ENCODE data around the gene GPRC6A.
A peak's percentile ranks its signal among the peaks of the same experiment; 100 is the strongest.

Gene GPRC6A

GRCh38 chr6:116797585-116797984 lies 31.3 kb downstream of the GPRC6A start:
- no peak for DNase-seq (ENCODE audit: low read depth)
- no peak overlapping the region for H3K4me3 ChIP-seq (ENCODE audit: control insufficient read depth, low read depth, low read length)
- no peak for TF ChIP-seq CTCF (IDR thresholded peaks at IDR 0.05; ENCODE audit: control insufficient read depth, insufficient read depth, low read depth, low read length, missing control alignments)

- no peak for TF ChIP-seq CTCF (IDR thresholded peaks at IDR 0.05; ENCODE audit: control insufficient read depth, insufficient read depth, low read depth, low read length, missing control alignments)
- no peak overlapping the region for H3K4me3 ChIP-seq (ENCODE audit: control insufficient read depth, low read depth, low read length)
- DNase-seq (ENCODE audit: low read depth) = no peak
Measured at GRCh38 chr6:116793224-116793623, 35.7 kb downstream of the GPRC6A start.

GRCh38 chr6:116783852-116784251 lies 45.0 kb downstream of the GPRC6A start:
- H3K4me3 ChIP-seq (ENCODE audit: control insufficient read depth, low read depth, low read length) = no peak overlapping the region
- TF ChIP-seq CTCF (IDR thresholded peaks at IDR 0.05; ENCODE audit: control insufficient read depth, insufficient read depth, low read depth, low read length, missing control alignments) = no peak
- DNase-seq (ENCODE audit: low read depth) = no peak

GRCh38 chr6:116779573-116780164 lies 49.2 kb downstream of the GPRC6A start:
- DNase-seq (ENCODE audit: low read depth) = peak; percentile 7
- no peak overlapping the region for H3K4me3 ChIP-seq (ENCODE audit: control insufficient read depth, low read depth, low read length)
- TF ChIP-seq CTCF (IDR thresholded peaks at IDR 0.05; ENCODE audit: control insufficient read depth, insufficient read depth, low read depth, low read length, missing control alignments) = peak; percentile 30

GRCh38 chr6:116773886-116774285 lies 55.0 kb downstream of the GPRC6A start:
- no peak overlapping the region for H3K4me3 ChIP-seq (ENCODE audit: control insufficient read depth, low read depth, low read length)
- TF ChIP-seq CTCF (IDR thresholded peaks at IDR 0.05; ENCODE audit: control insufficient read depth, insufficient read depth, low read depth, low read length, missing control alignments) = no peak
- DNase-seq (ENCODE audit: low read depth) = no peak

- no peak for TF ChIP-seq CTCF (IDR thresholded peaks at IDR 0.05; ENCODE audit: control insufficient read depth, insufficient read depth, low read depth, low read length, missing control alignments)
- no peak overlapping the region for H3K4me3 ChIP-seq (ENCODE audit: control insufficient read depth, low read depth, low read length)
- no peak for DNase-seq (ENCODE audit: low read depth)
Measured at GRCh38 chr6:116772450-116772849, 56.4 kb downstream of the GPRC6A start.

- TF ChIP-seq CTCF (IDR thresholded peaks at IDR 0.05; ENCODE audit: control insufficient read depth, insufficient read depth, low read depth, low read length, missing control alignments) = no peak
- no peak for DNase-seq (ENCODE audit: low read depth)
- H3K4me3 ChIP-seq (ENCODE audit: control insufficient read depth, low read depth, low read length) = no peak overlapping the region
Measured at GRCh38 chr6:116767715-116768114, 61.2 kb downstream of the GPRC6A start.

Data from AG09309 (cell line).